ENCODE results near the gene NEMP1.

GRCh38 chr12:57105011-57105753 lies 26.6 kb upstream of the NEMP1 start:
- TF ChIP-seq CSDC2 (CRISPR knock-in tag; IDR thresholded peaks at IDR 0.05): no peak
- TF ChIP-seq ZFP3 (CRISPR knock-in tag; IDR thresholded peaks at IDR 0.05): no peak
- TF ChIP-seq TCF4 (CRISPR knock-in tag; IDR thresholded peaks at IDR 0.05; ENCODE audit: borderline replicate concordance): no peak
- TF ChIP-seq ZNF70 (CRISPR knock-in tag; IDR thresholded peaks at IDR 0.05): no peak
- TF ChIP-seq ZNF8 (CRISPR knock-in tag; IDR thresholded peaks at IDR 0.05): no peak

All from SK-N-SH treated with all-trans-retinoic acid at 6 μM for 48 hours (cell line).